ENCODE measurements around the gene CYBB.
"Not testable (repeated sequence)": the region's sequence is repeated elsewhere in the genome, so short reads cannot be mapped to it uniquely, and the experiment has no call there.

CYBB gene

DNA sequence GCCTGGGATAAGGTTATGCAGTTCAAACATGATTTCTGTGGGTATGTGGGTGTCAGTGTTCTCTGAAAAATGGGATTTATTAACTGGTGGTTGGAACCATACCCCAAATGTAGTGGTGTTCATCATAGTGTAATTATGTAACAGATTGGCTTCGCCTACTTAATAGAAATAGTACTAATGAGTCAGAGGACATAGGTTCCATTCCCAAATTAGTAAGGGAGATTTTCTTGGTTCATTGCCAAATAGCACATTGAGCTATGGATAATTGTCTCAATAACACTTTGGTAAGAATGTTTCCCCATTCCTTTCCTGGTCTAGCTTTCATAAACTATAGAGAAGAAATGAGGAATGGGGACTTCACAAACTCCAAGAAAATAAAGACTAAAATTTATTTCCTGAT is 20.5 kb upstream of the CYBB start:
- H3K9me3 ChIP-seq (ENCODE audit: control insufficient read depth in 2 of 2, low read length in 2 of 2), result no peaks in the 10 kb centered on the region
- no peaks in the 10 kb centered on the region for H3K27me3 ChIP-seq (ENCODE audit: control insufficient read depth in 1 of 2, insufficient read depth in 2 of 2, low read length in 2 of 2)
- no peak overlapping the region for H3K4me3 ChIP-seq (ENCODE audit: low read length in 2 of 2)

DNA sequence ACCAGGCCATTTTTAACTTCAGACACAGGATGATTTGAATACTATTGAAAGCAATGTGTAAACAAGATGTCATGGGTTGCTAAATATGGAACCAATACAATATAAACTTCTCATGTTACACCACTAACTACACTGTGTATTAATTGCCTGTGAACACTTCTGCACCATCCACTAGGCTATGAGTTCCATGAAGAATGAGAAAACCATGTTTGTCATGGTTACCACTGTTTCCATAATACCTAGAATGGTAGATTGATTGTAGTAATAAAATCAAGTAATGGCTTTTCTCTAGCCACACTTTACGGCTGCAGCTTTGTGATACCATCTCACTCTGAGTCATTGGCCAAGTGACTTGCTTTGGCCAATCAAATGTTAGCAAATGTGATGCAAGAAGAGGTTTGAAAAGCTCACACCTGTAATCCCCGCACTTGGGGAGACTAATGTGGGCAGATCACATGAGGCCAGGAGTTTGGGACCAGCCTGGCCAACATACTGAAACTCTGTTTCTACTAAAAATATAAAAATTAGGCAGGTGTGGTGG is 19.9 kb upstream of the CYBB start:
- Histone ChIP-seq H3K27ac (ENCODE audit: low read length) (no peak overlapping the region), H3K9ac (ENCODE audit: low read length in 2 of 2) (no peak overlapping the region), H3K4me3 (ENCODE audit: low read length in 2 of 2) (no peak overlapping the region), H3K4me1 (ENCODE audit: control insufficient read depth, insufficient read depth, low read length) (no peaks in the 10 kb centered on the region), H3K9me3 (ENCODE audit: control insufficient read depth in 2 of 2, low read length in 2 of 2) (no peaks in the 10 kb centered on the region), H3K36me3 (ENCODE audit: control insufficient read depth in 2 of 2, insufficient read depth in 2 of 2, low read length in 2 of 2) (no peaks in the 10 kb centered on the region), H3K27me3 (ENCODE audit: control insufficient read depth in 1 of 2, insufficient read depth in 2 of 2, low read length in 2 of 2) (no peaks in the 10 kb centered on the region)

More for the DNA sequence above, 20.5 kb upstream of the CYBB start:
- Histone ChIP-seq H3K27ac (ENCODE audit: low read length) (no peak overlapping the region), H3K36me3 (ENCODE audit: control insufficient read depth in 2 of 2, insufficient read depth in 2 of 2, low read length in 2 of 2) (no peaks in the 10 kb centered on the region), H3K9ac (ENCODE audit: low read length in 2 of 2) (no peak overlapping the region), H3K4me1 (ENCODE audit: control insufficient read depth, insufficient read depth, low read length) (no peaks in the 10 kb centered on the region)

GRCh38 chrX:37763400-37763799 is 16.5 kb upstream of the CYBB start:
- no peak overlapping the region for H3K27ac ChIP-seq (ENCODE audit: low read length)
- H3K36me3 ChIP-seq (ENCODE audit: control insufficient read depth in 2 of 2, insufficient read depth in 2 of 2, low read length in 2 of 2), result no peaks in the 10 kb centered on the region
- no peaks in the 10 kb centered on the region for H3K9me3 ChIP-seq (ENCODE audit: control insufficient read depth in 2 of 2, low read length in 2 of 2)
- H3K9ac ChIP-seq (ENCODE audit: low read length in 2 of 2), result no peak overlapping the region
- no peaks in the 10 kb centered on the region for H3K27me3 ChIP-seq (ENCODE audit: control insufficient read depth in 1 of 2, insufficient read depth in 2 of 2, low read length in 2 of 2)
- H3K4me1 ChIP-seq (ENCODE audit: control insufficient read depth, insufficient read depth, low read length), result no peaks in the 10 kb centered on the region
- no peak overlapping the region for H3K4me3 ChIP-seq (ENCODE audit: low read length in 2 of 2)

DNA sequence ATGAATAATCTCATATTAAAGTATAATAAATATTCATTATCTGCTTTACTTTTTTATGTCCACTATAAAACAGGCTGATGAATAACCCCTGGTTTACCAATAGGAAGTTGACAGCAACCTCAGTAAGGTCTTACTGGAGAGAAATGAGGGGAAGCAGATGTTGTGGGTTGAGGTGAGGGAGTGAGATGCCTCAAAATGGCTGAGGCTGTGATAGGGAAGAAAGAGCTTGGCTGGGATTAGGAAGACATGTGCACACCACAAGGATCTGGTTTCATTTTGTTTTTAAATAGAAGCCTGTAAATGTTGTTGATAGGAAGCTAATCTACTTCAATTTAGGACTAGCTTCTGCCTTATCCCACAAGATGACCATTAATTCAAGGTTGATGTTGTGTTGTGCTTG is 14.4 kb upstream of the CYBB start:
- H3K4me3 ChIP-seq (ENCODE audit: low read length in 2 of 2), result no peak overlapping the region
- no peak overlapping the region for H3K27ac ChIP-seq (ENCODE audit: low read length)
- no peaks in the 10 kb centered on the region for H3K27me3 ChIP-seq (ENCODE audit: control insufficient read depth in 1 of 2, insufficient read depth in 2 of 2, low read length in 2 of 2)
- H3K9ac ChIP-seq (ENCODE audit: low read length in 2 of 2), result no peak overlapping the region
- H3K9me3 ChIP-seq (ENCODE audit: control insufficient read depth in 2 of 2, low read length in 2 of 2), result no peaks in the 10 kb centered on the region
- H3K4me1 ChIP-seq (ENCODE audit: control insufficient read depth, insufficient read depth, low read length), result no peaks in the 10 kb centered on the region
- no peaks in the 10 kb centered on the region for H3K36me3 ChIP-seq (ENCODE audit: control insufficient read depth in 2 of 2, insufficient read depth in 2 of 2, low read length in 2 of 2)

DNA sequence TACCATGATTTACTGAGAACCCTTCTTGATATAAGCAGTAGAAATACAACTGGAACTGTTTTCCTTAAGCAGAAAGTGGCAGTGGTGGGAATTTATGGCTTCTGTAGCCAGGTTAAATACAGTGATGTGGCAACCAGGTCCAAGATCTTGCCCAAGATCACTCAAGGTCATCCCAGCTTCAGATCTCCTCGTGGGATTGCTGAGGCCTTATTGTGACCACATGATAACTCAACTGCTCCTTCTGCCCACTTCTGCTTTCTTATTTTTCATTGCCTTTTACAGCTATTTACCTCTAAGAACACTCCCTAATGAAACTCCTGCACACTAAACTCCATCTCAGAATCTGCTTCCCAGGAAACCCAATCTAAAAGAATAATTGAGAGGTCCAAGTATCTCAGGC is 12.4 kb upstream of the CYBB start:
- Histone ChIP-seq H3K9ac (ENCODE audit: low read length in 2 of 2) (no peak overlapping the region), H3K36me3 (ENCODE audit: control insufficient read depth in 2 of 2, insufficient read depth in 2 of 2, low read length in 2 of 2) (no peaks in the 10 kb centered on the region), H3K27me3 (ENCODE audit: control insufficient read depth in 1 of 2, insufficient read depth in 2 of 2, low read length in 2 of 2) (no peaks in the 10 kb centered on the region), H3K9me3 (ENCODE audit: control insufficient read depth in 2 of 2, low read length in 2 of 2) (no peaks in the 10 kb centered on the region), H3K27ac (ENCODE audit: low read length) (no peak overlapping the region), H3K4me3 (ENCODE audit: low read length in 2 of 2) (no peak overlapping the region), H3K4me1 (ENCODE audit: control insufficient read depth, insufficient read depth, low read length) (no peaks in the 10 kb centered on the region)

- not testable (repeated sequence) for H3K4me3 ChIP-seq (ENCODE audit: low read length in 2 of 2); H3K9me3 ChIP-seq (ENCODE audit: control insufficient read depth in 2 of 2, low read length in 2 of 2); H3K27me3 ChIP-seq (ENCODE audit: control insufficient read depth in 1 of 2, insufficient read depth in 2 of 2, low read length in 2 of 2); H3K36me3 ChIP-seq (ENCODE audit: control insufficient read depth in 2 of 2, insufficient read depth in 2 of 2, low read length in 2 of 2); H3K9ac ChIP-seq (ENCODE audit: low read length in 2 of 2); H3K4me1 ChIP-seq (ENCODE audit: control insufficient read depth, insufficient read depth, low read length); H3K27ac ChIP-seq (ENCODE audit: low read length)
Measured at GRCh38 chrX:37768866-37769265, 11.0 kb upstream of the CYBB start.

DNA sequence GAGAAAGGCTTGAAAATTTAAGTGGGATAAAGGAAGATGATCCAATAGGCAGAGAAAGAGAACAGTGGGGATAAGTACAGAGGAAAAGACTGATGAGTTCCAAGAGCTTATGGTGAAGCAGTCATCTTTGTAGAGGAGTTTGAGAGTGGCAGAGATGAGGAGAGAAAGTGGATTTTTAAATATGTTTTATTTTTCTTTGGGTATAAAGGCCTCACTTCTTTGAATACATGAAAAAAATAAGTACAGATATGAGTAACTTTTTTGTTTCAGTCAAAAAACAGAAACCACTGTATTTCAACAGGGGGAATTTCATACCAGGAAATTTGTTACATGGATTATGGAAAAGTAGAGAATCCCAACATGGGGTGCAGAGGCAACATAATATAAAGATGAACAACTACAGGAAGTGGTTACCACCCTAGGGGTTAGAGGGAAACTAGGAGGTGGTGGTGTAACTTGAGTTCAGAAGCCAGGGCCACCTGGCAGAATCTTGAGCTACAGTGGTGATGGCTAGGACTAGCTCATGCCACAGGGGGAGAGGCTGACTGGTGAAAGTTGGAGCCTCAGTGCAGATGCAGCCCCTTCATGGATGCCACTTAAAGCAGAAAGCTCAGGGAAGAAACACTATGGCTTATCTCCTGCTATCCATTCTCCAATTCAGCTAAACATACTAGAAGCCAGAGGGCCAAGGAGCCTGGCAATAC is 3.4 kb upstream of the CYBB start:
- Histone ChIP-seq H3K27ac (ENCODE audit: low read length) (no peak overlapping the region), H3K36me3 (ENCODE audit: control insufficient read depth in 2 of 2, insufficient read depth in 2 of 2, low read length in 2 of 2) (no peaks in the 10 kb centered on the region), H3K9ac (ENCODE audit: low read length in 2 of 2) (no peak overlapping the region)

GRCh38 chrX:37776987-37777325 is 2.9 kb upstream of the CYBB start:
- Histone ChIP-seq H3K36me3 (ENCODE audit: control insufficient read depth in 2 of 2, insufficient read depth in 2 of 2, low read length in 2 of 2) (no peaks in the 10 kb centered on the region), H3K27ac (ENCODE audit: low read length) (no peak overlapping the region)

More for the DNA sequence above, 3.4 kb upstream of the CYBB start:
- no peaks in the 10 kb centered on the region for H3K4me1 ChIP-seq (ENCODE audit: control insufficient read depth, insufficient read depth, low read length)
- H3K27me3 ChIP-seq (ENCODE audit: control insufficient read depth in 1 of 2, insufficient read depth in 2 of 2, low read length in 2 of 2), result no peaks in the 10 kb centered on the region
- no peaks in the 10 kb centered on the region for H3K9me3 ChIP-seq (ENCODE audit: control insufficient read depth in 2 of 2, low read length in 2 of 2)
- H3K4me3 ChIP-seq (ENCODE audit: low read length in 2 of 2), result no peak overlapping the region

DNA sequence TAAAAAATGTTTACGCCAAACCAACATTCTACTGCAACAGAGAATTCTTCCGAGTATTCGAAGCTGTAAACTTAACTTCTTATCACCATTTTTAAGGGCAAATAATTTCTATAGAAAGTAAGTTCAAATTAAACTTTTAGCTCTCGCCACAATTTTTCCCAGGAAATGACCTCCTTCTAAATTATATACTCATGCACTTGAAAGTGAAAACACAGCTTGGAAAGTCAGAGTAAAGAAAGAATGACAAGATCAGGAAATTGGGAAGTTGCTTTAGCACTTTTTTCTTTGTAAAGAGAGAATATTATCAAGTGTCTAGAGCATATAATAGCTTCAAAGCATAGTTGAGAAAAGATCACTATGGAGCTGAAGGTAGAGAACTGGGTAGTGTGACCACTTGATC is 1.2 kb downstream of the CYBB start:
- Histone ChIP-seq H3K27me3 (ENCODE audit: control insufficient read depth in 1 of 2, insufficient read depth in 2 of 2, low read length in 2 of 2) (peaks cover 0 to 3% of the 10 kb centered on the region in 2 donors), H3K27ac (ENCODE audit: low read length) (no peak overlapping the region), H3K9me3 (ENCODE audit: control insufficient read depth in 2 of 2, low read length in 2 of 2) (no peaks in the 10 kb centered on the region), H3K4me3 (ENCODE audit: low read length in 2 of 2) (no peak overlapping the region), H3K4me1 (ENCODE audit: control insufficient read depth, insufficient read depth, low read length) (no peaks in the 10 kb centered on the region), H3K36me3 (ENCODE audit: control insufficient read depth in 2 of 2, insufficient read depth in 2 of 2, low read length in 2 of 2) (no peaks in the 10 kb centered on the region), H3K9ac (ENCODE audit: low read length in 2 of 2) (no peak overlapping the region)

More at GRCh38 chrX:37776987-37777325, 2.9 kb upstream of the CYBB start:
- Histone ChIP-seq H3K9ac (ENCODE audit: low read length in 2 of 2) (no peak overlapping the region), H3K4me3 (ENCODE audit: low read length in 2 of 2) (no peak overlapping the region), H3K27me3 (ENCODE audit: control insufficient read depth in 1 of 2, insufficient read depth in 2 of 2, low read length in 2 of 2) (no peaks in the 10 kb centered on the region), H3K4me1 (ENCODE audit: control insufficient read depth, insufficient read depth, low read length) (no peaks in the 10 kb centered on the region), H3K9me3 (ENCODE audit: control insufficient read depth in 2 of 2, low read length in 2 of 2) (no peaks in the 10 kb centered on the region)

GRCh38 chrX:37781814-37782213 is 2.0 kb downstream of the CYBB start:
- Histone ChIP-seq H3K27me3 (ENCODE audit: control insufficient read depth in 1 of 2, insufficient read depth in 2 of 2, low read length in 2 of 2) (peaks cover 0 to 3% of the 10 kb centered on the region in 2 donors), H3K4me1 (ENCODE audit: control insufficient read depth, insufficient read depth, low read length) (no peaks in the 10 kb centered on the region), H3K9ac (ENCODE audit: low read length in 2 of 2) (no peak overlapping the region), H3K4me3 (ENCODE audit: low read length in 2 of 2) (no peak overlapping the region), H3K27ac (ENCODE audit: low read length) (no peak overlapping the region), H3K36me3 (ENCODE audit: control insufficient read depth in 2 of 2, insufficient read depth in 2 of 2, low read length in 2 of 2) (no peaks in the 10 kb centered on the region), H3K9me3 (ENCODE audit: control insufficient read depth in 2 of 2, low read length in 2 of 2) (no peaks in the 10 kb centered on the region)

- no peak overlapping the region for H3K9ac ChIP-seq (ENCODE audit: low read length in 2 of 2)
- H3K9me3 ChIP-seq (ENCODE audit: control insufficient read depth in 2 of 2, low read length in 2 of 2), result no peaks in the 10 kb centered on the region
- no peaks in the 10 kb centered on the region for H3K36me3 ChIP-seq (ENCODE audit: control insufficient read depth in 2 of 2, insufficient read depth in 2 of 2, low read length in 2 of 2)
- no peaks in the 10 kb centered on the region for H3K4me1 ChIP-seq (ENCODE audit: control insufficient read depth, insufficient read depth, low read length)
- H3K27ac ChIP-seq (ENCODE audit: low read length), result no peak overlapping the region
- H3K4me3 ChIP-seq (ENCODE audit: low read length in 2 of 2), result no peak overlapping the region
- H3K27me3 ChIP-seq (ENCODE audit: control insufficient read depth in 1 of 2, insufficient read depth in 2 of 2, low read length in 2 of 2), result peaks cover 0 to 3% of the 10 kb centered on the region in 2 donors
Measured at GRCh38 chrX:37782359-37782758, 2.5 kb downstream of the CYBB start.
